Activated CD4-positive, alpha-beta T cell treated with anti-CD3 and anti-CD28 coated beads for 36 hours (primary cell): ENCODE results near the gene C1orf226. TPM values are rescaled to one million over a fixed set of nuclear protein-coding genes. Genes with fewer than 3 reads are reported as not detected.

Experiments used
- ATAC-seq: fragments of 200-7000 bp; cut with Tn5 transposase; one replicate; pipeline ENCODE4 v1.10.0; 2021; ENCODE audit warnings: mild to moderate bottlenecking, moderate library complexity
- CTCF ChIA-PET: fragments of 350-600 bp; sonication (Branson Sonifier 250); formaldehyde crosslinking; loops from one replicate; lab custom pipeline; 2021; ENCODE audit warnings: antibody characterized with exemption; lab: Charles Lee
- POLR2A ChIA-PET: fragments of 350-600 bp; sonication (Branson Sonifier 250); formaldehyde crosslinking; loops from one replicate; lab custom pipeline; 2021; ENCODE audit warnings: antibody characterized with exemption, inconsistent platforms; lab: Charles Lee
- DNase-seq: peaks from one replicate; pipeline ENCODE4 v3.0.0-alpha.2; 2020
- H3K27ac Mint-ChIP-seq: one replicate; pipeline ENCODE4 v1.8.0; 2021; ENCODE audit warnings: mixed read lengths
- H3K27me3 Mint-ChIP-seq: one replicate; pipeline ENCODE4 v1.8.0; 2021; ENCODE audit warnings: mixed read lengths
- H3K36me3 Mint-ChIP-seq: one replicate; pipeline ENCODE4 v1.8.0; 2021; ENCODE audit warnings: low read depth, mixed read lengths
- H3K4me1 Mint-ChIP-seq: one replicate; pipeline ENCODE4 v1.8.0; 2021; ENCODE audit warnings: mixed read lengths
- H3K4me3 Mint-ChIP-seq: one replicate; pipeline ENCODE4 v1.8.0; 2021; ENCODE audit warnings: mild to moderate bottlenecking, moderate library complexity, mixed read lengths
- H3K9me3 Mint-ChIP-seq: one replicate; pipeline ENCODE4 v1.8.0; 2021; ENCODE audit warnings: low read depth, mixed read lengths
- intact Hi-C, 2 experiments: fragments of 100-400 bp; cut with DNase I in 1 of 2; cut with micrococcal nuclease in 1 of 2; formaldehyde crosslinking; loops; one replicate each; pipeline versions ENCODE4 v1.14.2 to v1.15.1; 2022 to 2024; cut with DNase I, micrococcal nuclease
- total RNA-seq, 2 experiments: library from RNA; stranded (reverse); gene quantifications; one replicate each; pipeline ENCODE4 v1.2.3, GENCODE V29; 2021

Gene C1orf226
- total RNA-seq, 2 experiments from 2014 or later, result 0.16 TPM

DNA sequence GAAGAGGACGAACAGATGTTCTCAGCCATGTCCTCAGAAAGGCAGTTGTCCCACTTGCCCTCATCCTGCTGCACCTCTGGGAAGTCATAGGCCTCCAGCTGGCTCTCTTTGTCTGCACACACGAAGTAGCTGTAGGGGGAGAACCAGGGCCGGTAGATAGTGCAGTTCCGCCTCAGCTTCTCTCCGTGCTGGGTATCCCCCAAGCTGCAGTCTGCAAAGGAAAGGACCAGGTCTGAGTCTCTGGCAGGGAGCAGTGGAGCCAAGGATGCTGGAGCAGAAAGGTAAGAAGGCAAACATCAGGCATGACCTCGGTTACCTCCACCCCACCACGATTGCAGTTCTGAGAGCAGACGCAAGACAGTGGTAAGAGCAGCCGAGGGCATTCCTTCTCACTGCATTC, 7.1 kb upstream of the C1orf226 start:
- DNase-seq (no peak), ATAC-seq (no peak)
- Mint-ChIP-seq H3K27ac (no peak overlapping the region), H3K9me3 (no peaks in the 10 kb centered on the region), H3K4me1 (no peaks in the 10 kb centered on the region), H3K4me3 (no peak overlapping the region), H3K36me3 (no peaks in the 10 kb centered on the region), H3K27me3 (no peaks in the 10 kb centered on the region)
- ChIA-PET CTCF (no interaction called here), POLR2A (no interaction called here)
- intact Hi-C loops, result no loop called here

GRCh38 chr1:162375463-162375862, 6.1 kb upstream of the C1orf226 start:
- no peak for ATAC-seq
- Mint-ChIP-seq H3K27ac (no peak overlapping the region), H3K9me3 (no peaks in the 10 kb centered on the region), H3K4me3 (no peak overlapping the region), H3K4me1 (no peaks in the 10 kb centered on the region), H3K27me3 (no peaks in the 10 kb centered on the region), H3K36me3 (no peaks in the 10 kb centered on the region)
- CTCF ChIA-PET, result interaction anchor here (0.7 kb wide), 1 partner anchor 250 kb away, joined by 3 read pairs; no protein-coding TSS in a partner anchor
- intact Hi-C loops, result no loop called here
- POLR2A ChIA-PET, result no interaction called here
- DNase-seq, result no peak

DNA sequence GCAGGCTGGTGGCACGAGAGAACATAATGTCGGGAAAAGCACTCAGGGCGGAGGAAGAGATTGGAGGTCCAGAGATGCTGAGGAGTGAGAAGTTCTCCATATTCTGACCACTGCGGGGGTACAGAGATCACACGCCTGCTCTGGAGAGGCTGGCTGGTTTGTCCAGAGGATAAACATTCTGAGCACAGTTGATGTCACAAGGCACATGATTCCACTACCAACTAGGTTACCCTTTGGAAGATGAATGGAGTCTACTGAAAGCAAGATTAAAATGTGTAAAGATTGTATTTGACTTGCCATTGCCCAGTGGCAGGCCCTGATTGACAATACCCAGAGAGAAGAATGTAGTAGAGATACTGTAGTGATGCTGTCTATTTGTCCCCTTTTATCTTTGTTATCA, 4.8 kb upstream of the C1orf226 start, which contains the start of gene SPATA46:
SPATA46 (minus strand) TSS at position 164 of the 400 bp plus-strand sequence; CDS start at position 100, 64 bp downstream.
- intact Hi-C loops, result no loop called here
- POLR2A ChIA-PET, result no interaction called here
- Mint-ChIP-seq H3K27ac (no peak within 1 kb of the TSS), H3K4me1 (no peaks in the 10 kb centered on the region), H3K4me3 (no peak within 1 kb of the TSS), H3K36me3 (no peaks in the 10 kb centered on the region), H3K9me3 (no peaks in the 10 kb centered on the region), H3K27me3 (no peaks in the 10 kb centered on the region)
- CTCF ChIA-PET, result no interaction called here
- no peak for ATAC-seq
- DNase-seq, result no peak

- intact Hi-C loops, result no loop called here
- Mint-ChIP-seq H3K27ac (no peak overlapping the region), H3K4me1 (no peaks in the 10 kb centered on the region), H3K36me3 (no peaks in the 10 kb centered on the region), H3K9me3 (no peaks in the 10 kb centered on the region), H3K4me3 (no peak overlapping the region), H3K27me3 (no peaks in the 10 kb centered on the region)
- POLR2A ChIA-PET, result no interaction called here
- no peak for DNase-seq
- ATAC-seq, result no peak
- CTCF ChIA-PET, result interaction anchor here (0.7 to 1.4 kb wide), 3 partner anchors 9 to 1057 kb away, joined by 3 to 5 read pairs (median 3); no protein-coding TSS in a partner anchor
These were observed 1.3 kb upstream of the C1orf226 start for GRCh38 chr1:162380061-162380846.

- Mint-ChIP-seq H3K4me1 (no peaks in the 10 kb centered on the region), H3K27ac (no peak overlapping the region), H3K36me3 (no peaks in the 10 kb centered on the region), H3K9me3 (no peaks in the 10 kb centered on the region), H3K27me3 (no peaks in the 10 kb centered on the region), H3K4me3 (no peak overlapping the region)
- intact Hi-C loops, result no loop called here
- CTCF ChIA-PET, result no interaction called here
- POLR2A ChIA-PET, result no interaction called here
- ATAC-seq (no peak), DNase-seq (no peak)
These were observed 618 bp downstream of the C1orf226 start for GRCh38 chr1:162381941-162382750.

DNA sequence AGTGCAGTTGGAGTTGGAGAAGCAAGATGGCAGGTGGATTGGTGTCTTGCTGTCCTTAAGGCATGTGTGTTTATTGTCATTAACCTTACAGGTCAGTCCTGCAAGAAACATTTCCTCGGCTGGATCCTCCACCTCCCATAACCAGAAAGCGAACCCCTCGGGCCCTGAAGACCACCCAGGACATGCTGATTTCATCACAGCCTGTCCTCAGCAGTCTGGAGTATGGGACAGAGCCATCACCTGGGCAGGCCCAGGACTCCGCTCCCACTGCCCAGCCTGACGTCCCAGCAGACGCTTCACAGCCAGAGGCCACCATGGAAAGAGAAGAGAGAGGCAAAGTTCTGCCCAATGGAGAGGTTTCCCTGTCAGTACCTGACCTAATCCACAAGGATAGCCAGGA, 1.6 kb downstream of the C1orf226 start:
- CTCF ChIA-PET, result no interaction called here
- Mint-ChIP-seq H3K9me3 (no peaks in the 10 kb centered on the region), H3K4me3 (no peak overlapping the region), H3K27me3 (no peaks in the 10 kb centered on the region), H3K36me3 (no peaks in the 10 kb centered on the region), H3K27ac (no peak overlapping the region), H3K4me1 (no peaks in the 10 kb centered on the region)
- no peak for DNase-seq
- intact Hi-C loops, result no loop called here
- ATAC-seq, result no peak
- POLR2A ChIA-PET, result no interaction called here

DNA sequence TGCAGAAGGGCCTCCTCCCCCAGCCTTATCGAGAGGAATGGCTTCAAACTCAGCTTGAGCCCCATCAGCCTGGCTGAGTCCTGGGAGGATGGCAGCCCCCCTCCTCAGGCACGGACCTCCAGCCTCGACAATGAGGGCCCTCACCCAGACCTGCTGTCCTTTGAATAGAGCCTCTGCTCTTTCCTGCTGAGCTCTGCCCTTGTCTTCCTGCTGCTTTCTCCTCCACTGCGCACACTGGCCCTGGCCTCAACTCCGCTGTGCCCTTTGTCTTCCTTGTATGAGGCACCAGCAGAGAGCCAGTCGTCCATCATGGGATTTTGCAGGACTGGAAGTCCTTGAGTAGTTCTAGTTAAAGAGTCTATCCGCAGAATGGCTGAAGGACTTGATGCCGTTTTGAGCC, 2.0 kb downstream of the C1orf226 start:
- ChIA-PET CTCF (no interaction called here), POLR2A (no interaction called here)
- DNase-seq, result no peak
- Mint-ChIP-seq H3K9me3 (no peaks in the 10 kb centered on the region), H3K4me3 (no peak overlapping the region), H3K27ac (no peak overlapping the region), H3K27me3 (no peaks in the 10 kb centered on the region), H3K36me3 (no peaks in the 10 kb centered on the region), H3K4me1 (no peaks in the 10 kb centered on the region)
- ATAC-seq, result no peak
- intact Hi-C loops, result no loop called here

GRCh38 chr1:162384116-162384515, 2.6 kb downstream of the C1orf226 start:
- DNase-seq, result no peak
- Mint-ChIP-seq H3K27ac (no peak overlapping the region), H3K27me3 (peaks cover 5% of the 10 kb centered on the region), H3K9me3 (no peaks in the 10 kb centered on the region), H3K36me3 (no peaks in the 10 kb centered on the region), H3K4me1 (no peaks in the 10 kb centered on the region), H3K4me3 (no peak overlapping the region)
- ATAC-seq, result no peak
- CTCF ChIA-PET, result interaction anchor here (0.7 kb wide), 1 partner anchor 31 kb away, joined by 5 read pairs; no protein-coding TSS in a partner anchor
- intact Hi-C loops, result no loop called here
- POLR2A ChIA-PET, result no interaction called here

DNA sequence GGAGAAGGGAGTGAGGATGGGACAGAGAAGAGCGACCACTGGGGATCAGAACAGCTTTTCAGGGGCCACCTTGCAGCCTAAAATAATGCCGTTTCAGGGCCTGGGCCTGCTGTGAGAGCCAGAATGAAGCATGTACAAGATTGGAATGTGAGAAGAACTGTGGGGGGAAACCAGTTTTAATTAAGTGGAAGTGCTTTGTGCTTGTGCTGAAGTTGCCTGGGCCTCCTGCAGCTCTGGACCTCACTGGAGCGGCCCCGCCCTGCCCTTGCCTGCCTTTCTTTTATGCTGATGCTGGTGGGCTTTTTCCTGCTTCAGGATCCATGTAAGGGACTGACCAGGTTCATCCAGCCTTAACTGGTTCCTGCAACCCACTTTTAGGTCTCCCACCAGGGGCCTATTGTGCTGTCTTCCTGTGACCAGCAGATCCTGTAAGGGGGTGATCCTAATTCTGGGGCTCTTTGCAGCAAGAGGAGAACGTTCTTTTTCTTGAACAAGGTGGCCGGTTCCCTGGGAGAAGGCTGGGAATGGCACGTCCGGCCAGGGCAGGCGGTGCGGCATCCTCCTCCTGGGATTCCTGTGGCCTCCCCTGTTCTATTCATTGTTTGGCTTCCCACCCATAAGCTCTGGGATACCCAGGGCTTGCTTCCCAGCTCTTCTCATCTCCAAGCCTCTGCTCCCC, 3.2 kb downstream of the C1orf226 start:
- Mint-ChIP-seq H3K9me3 (no peaks in the 10 kb centered on the region), H3K36me3 (no peaks in the 10 kb centered on the region), H3K4me3 (no peak overlapping the region), H3K27ac (no peak overlapping the region), H3K27me3 (peaks cover 9% of the 10 kb centered on the region), H3K4me1 (no peaks in the 10 kb centered on the region)
- ChIA-PET POLR2A (no interaction called here), CTCF (interaction anchor here (0.7 kb wide), 1 partner anchor 32 kb away, joined by 5 read pairs; no protein-coding TSS in a partner anchor)
- ATAC-seq (no peak), DNase-seq (no peak)
- intact Hi-C loops, result no loop called here

DNA sequence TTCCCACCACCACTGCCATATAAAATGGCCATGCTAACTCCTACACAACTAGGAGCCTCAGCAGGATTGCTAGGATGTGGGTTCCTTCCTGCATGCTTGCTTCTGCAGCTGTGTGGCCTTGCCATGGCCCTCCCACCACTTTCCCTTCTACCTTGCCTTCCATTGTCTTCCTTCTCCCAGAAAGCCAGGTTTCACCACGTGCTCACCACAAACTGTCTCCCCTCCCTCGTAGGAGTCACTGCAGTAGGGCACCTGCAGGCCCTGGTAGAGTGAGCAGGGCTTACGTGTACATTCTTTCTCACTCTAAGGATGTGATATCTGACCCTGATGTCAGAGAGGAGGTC, 3.7 kb downstream of the C1orf226 start:
- ChIA-PET POLR2A (no interaction called here), CTCF (no interaction called here)
- H3K4me3 Mint-ChIP-seq, result no peak overlapping the region
- no peak for DNase-seq
- H3K27ac Mint-ChIP-seq, result no peak overlapping the region
- ATAC-seq, result no peak
- H3K4me1 Mint-ChIP-seq, result no peaks in the 10 kb centered on the region
- no peaks in the 10 kb centered on the region for H3K36me3 Mint-ChIP-seq
- peaks cover 9% of the 10 kb centered on the region for H3K27me3 Mint-ChIP-seq
- H3K9me3 Mint-ChIP-seq, result no peaks in the 10 kb centered on the region
- intact Hi-C loops, result no loop called here

DNA sequence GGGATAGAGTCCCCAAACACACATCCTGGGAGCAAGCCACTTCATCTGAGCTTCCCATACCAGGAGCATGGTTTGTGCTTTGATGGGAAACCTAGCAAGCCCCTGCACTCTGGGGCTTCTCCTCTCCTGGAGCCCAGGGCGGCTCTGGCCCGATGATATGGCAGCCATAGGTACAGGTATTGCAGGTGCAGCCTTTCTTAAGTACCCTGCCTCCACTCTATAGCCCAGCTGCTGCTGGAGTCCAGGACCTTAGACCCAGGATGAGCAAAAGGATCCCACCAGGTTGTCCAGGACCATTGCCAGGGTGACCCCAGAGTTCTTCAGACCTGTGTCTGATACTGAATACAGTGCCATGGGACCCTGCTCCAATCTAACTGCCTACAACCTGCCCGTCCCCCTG, 4.2 kb downstream of the C1orf226 start:
- H3K4me3 Mint-ChIP-seq, result no peak overlapping the region
- ChIA-PET CTCF (no interaction called here), POLR2A (no interaction called here)
- DNase-seq, result no peak
- H3K4me1 Mint-ChIP-seq, result no peaks in the 10 kb centered on the region
- H3K9me3 Mint-ChIP-seq, result no peaks in the 10 kb centered on the region
- no peaks in the 10 kb centered on the region for H3K36me3 Mint-ChIP-seq
- H3K27me3 Mint-ChIP-seq, result peaks cover 12% of the 10 kb centered on the region
- ATAC-seq, result no peak
- intact Hi-C loops, result no loop called here
- no peak overlapping the region for H3K27ac Mint-ChIP-seq
